Measurements from ENCODE around the gene GRID2.
"Not testable (repeated sequence)": the region's sequence is repeated elsewhere in the genome, so short reads cannot be mapped to it uniquely, and the experiment has no call there.

Gene GRID2

GRCh38 chr4:92305878-92306520 is 2.2 kb downstream of the GRID2 start:
- DNase-seq = no peak

- DNase-seq = no peak
Observed at GRCh38 chr4:92307181-92307580, 3.4 kb downstream of the GRID2 start.

DNA sequence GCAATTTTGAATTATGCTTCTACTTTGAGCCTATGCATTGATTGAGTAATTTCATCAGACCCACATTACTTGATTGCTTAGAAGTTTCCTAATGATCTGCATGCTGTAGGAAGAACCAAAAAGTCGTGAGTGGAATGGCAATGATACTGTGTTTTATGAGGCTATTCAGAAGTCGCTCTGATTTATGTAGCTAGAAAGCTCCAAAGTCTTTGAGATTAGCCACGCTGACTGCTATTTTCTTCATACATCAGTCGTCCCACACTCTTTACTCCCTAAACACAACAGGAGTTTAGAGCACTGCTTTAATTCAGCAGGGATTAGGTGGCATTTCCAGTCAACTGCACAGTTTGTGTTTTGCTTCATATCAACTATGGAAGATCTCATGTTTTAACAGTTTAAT is 4.1 kb downstream of the GRID2 start:
- no peak for DNase-seq

DNA sequence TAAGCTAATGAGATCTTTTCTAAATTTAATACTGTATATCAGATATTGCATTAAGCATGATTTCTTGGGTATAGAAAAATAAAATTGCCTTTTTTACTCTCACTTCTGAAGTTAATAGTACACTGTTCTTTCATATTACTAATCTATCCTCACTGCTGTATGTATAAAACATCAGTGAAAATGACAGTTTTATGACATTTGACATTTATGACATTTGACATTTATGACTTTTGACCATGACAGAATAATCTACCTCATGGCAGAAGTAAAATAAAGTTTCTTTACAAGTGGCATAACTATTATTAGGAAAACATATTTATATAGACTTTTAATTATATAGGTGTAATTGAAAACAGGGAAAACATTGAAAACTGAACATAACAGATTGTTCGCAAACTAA is 13.3 kb downstream of the GRID2 start:
- no peak for DNase-seq

- DNase-seq = no peak
Observed at GRCh38 chr4:92328095-92328494, 24.3 kb downstream of the GRID2 start.

GRCh38 chr4:92333016-92333415 is 29.2 kb downstream of the GRID2 start:
- no peak for DNase-seq

GRCh38 chr4:92334716-92335350 is 31.1 kb downstream of the GRID2 start:
- DNase-seq = no peak

GRCh38 chr4:92339676-92340075 is 35.9 kb downstream of the GRID2 start:
- no peak for DNase-seq

DNA sequence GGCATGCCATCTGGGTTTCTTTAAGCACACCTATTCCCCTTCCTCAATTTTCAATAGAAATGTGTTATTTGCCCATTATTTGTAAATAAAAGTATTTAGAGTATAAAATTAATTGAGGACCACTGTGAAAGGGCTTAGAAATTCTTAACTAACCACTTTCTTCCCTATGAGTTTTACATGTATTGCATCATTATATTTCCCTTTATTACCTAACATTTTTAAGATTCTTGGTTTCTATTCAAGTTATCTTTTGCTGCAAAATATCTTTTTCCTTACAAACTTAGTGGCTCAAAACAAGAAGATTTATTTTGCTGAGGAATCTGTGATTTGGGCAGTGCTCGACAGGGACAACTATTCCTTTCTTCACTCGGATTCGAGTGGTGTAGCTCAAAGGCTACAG is 40.5 kb downstream of the GRID2 start:
- DNase-seq = no peak

- no peak for DNase-seq
Observed at GRCh38 chr4:92346289-92346688, 42.5 kb downstream of the GRID2 start.

- no peak for DNase-seq
Observed at GRCh38 chr4:92357966-92358365, 54.2 kb downstream of the GRID2 start.

GRCh38 chr4:92359491-92359890 is 55.7 kb downstream of the GRID2 start:
- no peak for DNase-seq

DNA sequence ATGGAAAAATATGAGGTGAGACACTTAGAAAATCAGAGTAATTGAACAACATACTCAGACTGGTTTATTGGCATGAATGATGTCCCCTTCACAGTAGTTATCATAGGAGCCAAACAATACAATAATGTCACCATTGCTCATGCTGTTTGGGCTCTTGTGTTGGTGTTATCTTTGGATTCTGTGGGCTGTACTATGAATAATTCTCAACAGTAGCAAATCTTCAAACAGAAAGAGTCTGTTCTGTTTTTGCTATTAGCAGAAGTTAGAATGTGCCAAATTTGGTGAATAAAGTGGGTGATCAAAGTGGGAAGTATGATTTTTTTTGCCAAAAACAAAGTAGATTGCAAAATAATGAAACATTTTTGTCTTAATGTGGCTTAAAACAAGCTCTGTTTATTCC is 58.3 kb downstream of the GRID2 start:
- DNase-seq = no peak

DNA sequence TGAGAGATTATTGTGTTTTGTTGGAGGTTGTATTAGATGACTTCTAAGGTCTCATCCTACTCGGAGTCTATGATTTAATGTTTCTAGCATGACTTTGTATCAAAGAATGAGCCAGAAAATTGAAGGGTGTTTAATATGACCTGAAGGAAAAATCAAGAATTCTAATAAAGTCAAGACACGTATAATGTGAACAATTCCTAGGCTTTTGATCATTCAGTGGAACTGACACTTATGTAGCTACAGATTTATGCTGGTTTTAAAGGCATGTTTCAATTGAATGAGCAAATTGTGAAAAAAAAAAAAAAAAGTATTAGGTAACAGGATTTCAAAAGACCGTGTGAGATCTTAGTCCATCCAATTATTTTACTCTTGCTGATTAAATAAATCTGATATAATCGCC is 64.9 kb downstream of the GRID2 start:
- DNase-seq = no peak

- DNase-seq = no peak
Observed at GRCh38 chr4:92381616-92382015, 77.8 kb downstream of the GRID2 start.

DNA sequence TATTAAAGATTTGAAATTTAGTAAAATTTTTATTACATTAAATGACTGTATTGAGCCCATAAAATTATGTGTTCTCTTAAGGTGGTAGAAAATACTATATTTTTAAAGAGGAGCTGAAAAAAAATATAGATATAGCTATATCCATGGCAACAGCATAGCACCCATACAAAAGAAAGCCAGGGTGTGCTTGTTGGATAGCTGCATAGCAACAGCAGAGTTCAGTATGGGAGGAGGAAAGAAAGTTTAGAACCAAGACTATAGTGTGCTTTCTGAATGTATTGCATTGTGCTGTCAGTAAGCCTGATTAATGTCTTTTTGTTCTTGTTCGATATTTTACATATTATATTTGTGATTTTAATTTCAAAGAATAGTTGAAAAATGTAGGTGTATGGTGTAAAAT is 78.4 kb downstream of the GRID2 start:
- no peak for DNase-seq

GRCh38 chr4:92387459-92388069 is 83.8 kb downstream of the GRID2 start:
- no peak for DNase-seq

- DNase-seq = no peak
Observed at GRCh38 chr4:92399032-92399431, 95.3 kb downstream of the GRID2 start.

DNA sequence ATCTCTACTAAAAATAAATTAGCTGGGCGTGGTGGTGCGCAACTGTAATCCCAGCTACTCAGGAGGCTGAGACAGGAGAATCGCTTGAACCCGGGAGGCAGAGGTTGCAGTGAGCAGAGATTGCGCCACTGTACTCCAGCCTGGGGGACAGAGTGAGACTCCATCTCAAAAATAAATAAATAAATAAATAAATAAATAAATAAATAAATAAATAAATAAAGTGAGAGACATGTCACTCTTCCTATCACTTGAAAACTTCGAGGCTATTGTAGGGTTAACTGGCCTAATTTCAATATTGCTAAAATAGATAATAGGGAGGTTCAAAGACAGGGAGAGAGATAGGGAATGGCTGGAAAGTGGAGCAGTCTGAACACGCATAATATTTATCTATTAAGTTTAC is 99.8 kb downstream of the GRID2 start:
- not testable (repeated sequence) for DNase-seq

DNA sequence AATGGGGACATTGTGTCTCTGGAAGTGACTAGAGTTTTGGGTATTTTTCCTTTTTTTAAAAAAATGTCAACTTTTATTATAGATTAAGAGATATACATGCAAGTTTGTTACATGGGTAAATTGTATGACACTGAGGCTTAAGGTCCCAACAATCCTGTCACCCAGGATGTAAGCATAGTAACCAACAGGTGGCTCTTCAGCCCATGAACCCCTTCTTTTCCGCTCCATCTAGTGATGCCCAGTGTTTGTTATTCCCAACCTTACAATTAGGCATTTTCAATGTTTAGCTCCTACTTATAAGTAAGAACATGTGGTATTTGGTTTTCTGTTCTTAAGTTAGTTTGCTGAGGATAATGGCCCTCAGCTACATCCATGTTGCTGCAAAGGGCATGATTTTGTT is 102.7 kb downstream of the GRID2 start:
- DNase-seq = no peak

DNA sequence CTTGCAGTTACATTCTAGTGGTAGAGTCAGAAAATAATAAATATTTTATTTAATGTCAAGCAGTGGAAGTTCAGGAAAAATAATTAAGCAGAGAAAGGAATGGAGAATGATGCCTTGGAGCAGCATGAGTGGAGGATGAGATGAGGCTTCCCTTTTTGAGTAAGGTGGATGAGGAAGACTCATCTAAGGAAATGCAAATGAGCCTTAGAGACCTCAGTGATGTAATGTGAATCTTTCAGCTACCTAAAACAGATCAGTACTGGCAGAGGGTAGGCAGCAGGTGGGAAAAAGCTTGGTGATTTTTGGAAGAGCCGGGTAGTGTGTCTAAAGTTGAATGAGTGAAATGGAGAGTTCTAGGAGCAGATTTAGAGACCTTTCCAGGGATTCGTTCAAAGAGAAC is 118.2 kb downstream of the GRID2 start:
- DNase-seq = no peak

DNA sequence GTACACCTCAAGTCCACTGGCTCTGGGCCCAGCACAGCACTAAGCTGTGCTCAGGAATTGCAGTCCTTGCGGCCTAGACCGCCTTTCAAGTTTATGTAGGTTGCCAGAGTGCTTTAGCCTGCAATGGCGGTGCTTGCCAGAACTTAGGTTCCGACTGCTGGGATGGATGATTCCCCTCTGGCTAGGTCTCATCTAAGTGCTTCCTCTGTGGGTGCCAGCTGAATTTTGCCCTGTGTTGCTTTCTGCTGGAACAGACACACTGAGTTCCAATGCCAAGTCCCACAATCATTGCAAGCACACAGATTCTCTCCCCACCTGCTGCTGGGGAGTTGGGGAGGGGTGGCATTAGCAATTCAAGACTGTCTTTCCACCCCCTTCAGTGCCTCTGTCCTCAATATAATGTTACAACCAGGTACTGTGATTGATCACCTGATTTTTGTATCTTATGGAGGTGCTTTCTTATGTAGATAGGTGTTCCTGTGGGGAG is 129.5 kb downstream of the GRID2 start:
- DNase-seq = no peak

GRCh38 chr4:92438722-92439121 is 135.0 kb downstream of the GRID2 start:
- not testable (repeated sequence) for DNase-seq

GRCh38 chr4:92442131-92442530 is 138.4 kb downstream of the GRID2 start:
- not testable (repeated sequence) for DNase-seq

Measured in effector CD8-positive, alpha-beta T cell (primary cell).